Smooth muscle cell (in vitro differentiated cells): ENCODE measurements around the gene UBTD2. TPM values are rescaled to one million over a fixed set of nuclear protein-coding genes. Genes with fewer than 3 reads are reported as not detected.

Experiments used
- DNase-seq: peaks from one replicate; lab custom pipeline; 2025; ENCODE audit not compliant: unreplicated experiment; lab: John Stamatoyannopoulos, UW
- H2AFZ ChIP-seq: fragments of 200-600 bp; sonication (generic); 2 replicates; pipeline ENCODE4 v1.6.0; 2016; ENCODE audit warnings: antibody characterized with exemption, low read depth, mild to moderate bottlenecking
- H3F3A ChIP-seq: fragments of 200-600 bp; sonication (generic); 2 replicates; pipeline ENCODE4 v1.6.0; 2017; ENCODE audit warnings: antibody characterized with exemption, low read depth
- H3K27ac ChIP-seq: fragments of 200-600 bp; sonication (generic); 2 replicates; pipeline ENCODE4 v1.5.1; 2016; ENCODE audit warnings: low read depth, mild to moderate bottlenecking
- H3K27me3 ChIP-seq: fragments of 200-600 bp; sonication (generic); 2 replicates; pipeline ENCODE4 v1.6.1; 2016; ENCODE audit warnings: low read depth, mild to moderate bottlenecking
- H3K36me3 ChIP-seq: fragments of 200-600 bp; sonication (generic); 2 replicates; pipeline ENCODE4 v1.5.1; 2016; ENCODE audit warnings: low read depth
- H3K4me1 ChIP-seq: fragments of 200-600 bp; sonication (generic); 2 replicates; pipeline ENCODE4 v1.5.1; 2016; ENCODE audit warnings: low read depth
- H3K4me2 ChIP-seq: fragments of 200-600 bp; sonication (generic); 2 replicates; pipeline ENCODE4 v1.6.0; 2016; ENCODE audit warnings: mild to moderate bottlenecking
- H3K4me3 ChIP-seq: fragments of 200-600 bp; sonication (generic); 2 replicates; pipeline ENCODE4 v1.5.1; 2016; ENCODE audit warnings: mild to moderate bottlenecking
- H3K79me2 ChIP-seq: fragments of 200-600 bp; sonication (generic); 2 replicates; pipeline ENCODE4 v1.6.0; 2016; ENCODE audit warnings: low read depth, mild to moderate bottlenecking
- H3K9ac ChIP-seq: fragments of 200-600 bp; sonication (generic); 2 replicates; pipeline ENCODE4 v1.6.0; 2016; ENCODE audit warnings: low read depth
- H3K9me3 ChIP-seq: fragments of 200-600 bp; sonication (generic); replicated peaks from 2 replicates; pipeline ENCODE4 v1.5.1; 2016; ENCODE audit warnings: low read depth
- H4K20me1 ChIP-seq: fragments of 200-600 bp; sonication (generic); 2 replicates; pipeline ENCODE4 v1.6.0; 2016; ENCODE audit warnings: low read depth
- CTCF ChIP-seq: fragments of 200-600 bp; sonication (generic); IDR thresholded peaks from 2 replicates; pipeline ENCODE4 v1.5.1; 2017; ENCODE audit warnings: borderline replicate concordance, mild to moderate bottlenecking, antibody characterized with exemption; ENCODE audit not compliant: insufficient read depth, poor library complexity, severe bottlenecking
- WGBS: methylation state at CpG from one replicate; pipeline ENCODE4 v1.1.7; 2016; ENCODE audit warnings: low lambda C conversion rate; 5-methylcytosine and 5-hydroxymethylcytosine counted together
- polyA plus RNA-seq: library from polyadenylated mRNA; unstranded; fragments of >200 nt; fragmentation: Nextera tagmentation; extraction: Ambion mirVana; gene quantifications from 2 replicates; pipeline ENCODE4 v1.2.1, GENCODE V29; 2016
- total RNA-seq: library from RNA; depleted of rRNA; stranded (reverse); fragments of >200 nt; gene quantifications from 2 replicates; pipeline ENCODE4 v1.2.3, GENCODE V29; 2014

Gene UBTD2
- total and polyA plus RNA-seq, 2 experiments from 2014 or later: 20.8 to 38.2 TPM

- no peak overlapping the region for H3K4me3 ChIP-seq
- no peak overlapping the region for H2AFZ ChIP-seq
- TF ChIP-seq CTCF: no peak
- H3K27me3 ChIP-seq: no peaks in the 10 kb centered on the region
- DNase-seq: no peak
- no peaks in the 10 kb centered on the region for H3F3A ChIP-seq
- H3K9ac ChIP-seq: no peak overlapping the region
- H3K79me2 ChIP-seq: no peaks in the 10 kb centered on the region
- no peaks in the 10 kb centered on the region for H3K9me3 ChIP-seq
- H3K36me3 ChIP-seq: no peaks in the 10 kb centered on the region
- peaks cover 53% of the 10 kb centered on the region for H4K20me1 ChIP-seq
- WGBS: 89% methylated on average over 7 of the region's 7 CpGs
- no peak overlapping the region for H3K27ac ChIP-seq
- H3K4me1 ChIP-seq: peaks cover 9% of the 10 kb centered on the region
- H3K4me2 ChIP-seq: no peak overlapping the region
These were observed 115.7 kb downstream of the UBTD2 start for GRCh38 chr5:172167895-172168294.

- Histone ChIP-seq H3K79me2 (peaks cover 5% of the 10 kb centered on the region), H3F3A (no peaks in the 10 kb centered on the region), H3K27ac (no peak overlapping the region), H3K4me3 (no peak overlapping the region), H3K36me3 (no peaks in the 10 kb centered on the region), H2AFZ (no peak overlapping the region), H3K9ac (no peak overlapping the region), H3K27me3 (no peaks in the 10 kb centered on the region), H3K4me1 (peaks cover 6% of the 10 kb centered on the region), H4K20me1 (peaks cover 61% of the 10 kb centered on the region), H3K4me2 (no peak overlapping the region), H3K9me3 (no peaks in the 10 kb centered on the region)
- TF ChIP-seq CTCF: no peak
- DNase-seq: no peak
- 94% methylated on average over 16 of the region's 16 CpGs for WGBS
These were observed 117.3 kb downstream of the UBTD2 start for GRCh38 chr5:172166030-172166826.

- TF ChIP-seq CTCF: no peak
These were observed 118.1 kb downstream of the UBTD2 start for GRCh38 chr5:172165465-172165864.

GRCh38 chr5:172164769-172165212 is 118.8 kb downstream of the UBTD2 start:
- TF ChIP-seq CTCF: no peak
- Histone ChIP-seq H3K4me1 (no peaks in the 10 kb centered on the region), H3K27me3 (no peaks in the 10 kb centered on the region), H3K9me3 (no peaks in the 10 kb centered on the region), H4K20me1 (peaks cover 62% of the 10 kb centered on the region), H3K4me3 (no peak overlapping the region), H3F3A (no peaks in the 10 kb centered on the region), H3K27ac (no peak overlapping the region), H3K4me2 (no peak overlapping the region), H2AFZ (no peak overlapping the region), H3K79me2 (peaks cover 8% of the 10 kb centered on the region), H3K36me3 (no peaks in the 10 kb centered on the region), H3K9ac (no peak overlapping the region)
- 83% methylated on average over 13 of the region's 13 CpGs for WGBS
- no peak for DNase-seq

More at GRCh38 chr5:172165465-172165864, 118.1 kb downstream of the UBTD2 start:
- H3K27ac ChIP-seq: no peak overlapping the region
- no peak for DNase-seq
- H3K36me3 ChIP-seq: no peaks in the 10 kb centered on the region
- H3K79me2 ChIP-seq: peaks cover 5% of the 10 kb centered on the region
- H2AFZ ChIP-seq: no peak overlapping the region
- WGBS: 99% methylated on average over 7 of the region's 7 CpGs
- no peaks in the 10 kb centered on the region for H3F3A ChIP-seq
- peaks cover 58% of the 10 kb centered on the region for H4K20me1 ChIP-seq
- H3K4me3 ChIP-seq: no peak overlapping the region
- no peak overlapping the region for H3K4me2 ChIP-seq
- H3K4me1 ChIP-seq: no peaks in the 10 kb centered on the region
- no peak overlapping the region for H3K9ac ChIP-seq
- no peaks in the 10 kb centered on the region for H3K9me3 ChIP-seq
- no peaks in the 10 kb centered on the region for H3K27me3 ChIP-seq
